Measurements from ENCODE around the gene LTB4R2.

The LTB4R2 gene

DNA sequence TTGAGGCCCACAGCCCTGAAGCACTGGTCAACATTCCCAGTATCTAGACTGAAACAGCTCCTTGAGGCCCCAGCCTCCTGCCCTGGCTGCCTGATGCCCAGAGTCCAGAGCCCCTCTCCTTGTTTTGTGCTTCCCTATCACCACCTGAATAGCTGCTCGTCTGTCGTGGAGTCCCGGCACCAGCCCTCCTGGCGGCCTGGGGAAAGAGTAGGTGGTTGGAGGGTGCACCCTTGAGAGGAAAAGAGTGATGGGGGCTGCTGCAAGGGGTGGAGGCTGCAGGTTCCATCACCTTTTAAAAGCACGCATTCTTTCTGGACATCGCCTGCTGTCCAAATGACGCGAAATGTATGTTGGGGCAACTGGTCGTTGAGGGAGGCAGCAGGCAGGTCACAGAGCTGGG lies 41.7 kb upstream of the LTB4R2 start:
- no peaks in the 10 kb centered on the region for H3K27me3 ChIP-seq (replicated peaks; ENCODE audit: control insufficient read depth, insufficient read depth, low read length, poor library complexity, severe bottlenecking)
- peaks cover 35% of the 10 kb centered on the region for H3K36me3 ChIP-seq (ENCODE audit: control insufficient read depth, insufficient read depth, low read length)
- H3K9me3 ChIP-seq (ENCODE audit: control insufficient read depth, low read length), result no peaks in the 10 kb centered on the region
- no peak overlapping the region for H3K4me3 ChIP-seq (ENCODE audit: insufficient read depth, low read depth, low read length, poor library complexity, severe bottlenecking)
- DNase-seq, result no peak
- peaks cover 18% of the 10 kb centered on the region for H3K4me1 ChIP-seq (ENCODE audit: control insufficient read depth, insufficient read depth, low read length, poor library complexity, severe bottlenecking)
- no peak overlapping the region for H3K27ac ChIP-seq (ENCODE audit: insufficient read depth, low read length, poor library complexity, severe bottlenecking)

DNA sequence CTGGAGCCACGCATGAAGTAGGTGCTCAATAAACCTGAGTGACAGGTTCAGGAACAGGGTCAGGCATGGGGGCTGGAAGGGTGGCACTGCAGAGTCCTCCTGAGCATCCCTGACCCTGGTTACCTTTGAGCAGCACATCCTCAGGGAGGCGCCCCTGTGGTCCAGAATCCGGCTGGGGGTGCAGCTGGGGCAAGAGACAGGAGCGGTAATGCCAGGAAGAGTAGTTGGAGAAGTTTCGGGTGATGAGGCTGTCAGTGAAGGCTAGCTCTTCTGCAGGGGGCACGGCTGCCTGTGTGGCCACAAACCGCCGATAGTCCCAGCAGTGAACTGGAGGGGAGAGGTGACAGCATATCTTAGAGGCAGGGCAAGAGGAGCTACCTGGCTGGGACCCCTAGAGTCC lies 40.6 kb upstream of the LTB4R2 start:
- Histone ChIP-seq H3K27ac (ENCODE audit: insufficient read depth, low read length, poor library complexity, severe bottlenecking) (no peak overlapping the region), H3K4me3 (ENCODE audit: insufficient read depth, low read depth, low read length, poor library complexity, severe bottlenecking) (no peak overlapping the region), H3K9me3 (ENCODE audit: control insufficient read depth, low read length) (no peaks in the 10 kb centered on the region), H3K36me3 (ENCODE audit: control insufficient read depth, insufficient read depth, low read length) (peaks cover 35% of the 10 kb centered on the region), H3K27me3 (replicated peaks; ENCODE audit: control insufficient read depth, insufficient read depth, low read length, poor library complexity, severe bottlenecking) (no peaks in the 10 kb centered on the region), H3K4me1 (ENCODE audit: control insufficient read depth, insufficient read depth, low read length, poor library complexity, severe bottlenecking) (peaks cover 25% of the 10 kb centered on the region)
- DNase-seq, result no peak

DNA sequence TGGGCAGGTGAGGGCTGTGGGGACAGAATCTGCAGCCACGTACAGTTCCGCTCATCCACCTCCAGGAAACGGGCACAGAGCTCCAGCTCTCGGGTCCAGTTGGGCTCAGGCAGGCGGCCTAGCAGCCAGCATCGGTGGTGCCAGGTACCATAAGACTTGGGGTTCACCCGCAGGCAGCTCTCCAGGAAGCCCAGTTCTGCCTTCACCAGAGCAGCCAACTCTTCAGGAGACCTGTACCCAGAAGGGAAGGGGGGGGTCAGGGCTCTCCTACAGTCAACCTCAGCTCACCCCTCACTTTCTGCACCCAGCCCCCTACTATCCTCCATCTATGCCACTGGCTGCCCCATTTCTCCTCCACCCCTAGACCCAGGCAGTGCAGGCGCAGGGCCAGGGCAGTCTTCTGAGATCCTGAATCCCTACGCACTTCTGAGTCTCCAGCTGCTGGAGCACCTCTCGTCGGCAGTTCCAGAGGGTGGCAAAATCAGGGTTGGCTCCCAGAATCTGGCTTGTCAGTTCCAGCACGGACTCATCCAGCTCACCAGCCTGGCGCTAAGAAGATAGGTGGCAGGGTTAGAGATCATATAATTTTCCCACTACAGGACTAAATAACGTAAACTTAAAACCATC lies 39.9 kb upstream of the LTB4R2 start:
- no peak overlapping the region for H3K27ac ChIP-seq (ENCODE audit: insufficient read depth, low read length, poor library complexity, severe bottlenecking)
- H3K36me3 ChIP-seq (ENCODE audit: control insufficient read depth, insufficient read depth, low read length), result peaks cover 35% of the 10 kb centered on the region
- no peaks in the 10 kb centered on the region for H3K27me3 ChIP-seq (replicated peaks; ENCODE audit: control insufficient read depth, insufficient read depth, low read length, poor library complexity, severe bottlenecking)
- H3K4me1 ChIP-seq (ENCODE audit: control insufficient read depth, insufficient read depth, low read length, poor library complexity, severe bottlenecking), result peaks cover 25% of the 10 kb centered on the region
- no peaks in the 10 kb centered on the region for H3K9me3 ChIP-seq (ENCODE audit: control insufficient read depth, low read length)
- DNase-seq, result no peak
- no peak overlapping the region for H3K4me3 ChIP-seq (ENCODE audit: insufficient read depth, low read depth, low read length, poor library complexity, severe bottlenecking)

DNA sequence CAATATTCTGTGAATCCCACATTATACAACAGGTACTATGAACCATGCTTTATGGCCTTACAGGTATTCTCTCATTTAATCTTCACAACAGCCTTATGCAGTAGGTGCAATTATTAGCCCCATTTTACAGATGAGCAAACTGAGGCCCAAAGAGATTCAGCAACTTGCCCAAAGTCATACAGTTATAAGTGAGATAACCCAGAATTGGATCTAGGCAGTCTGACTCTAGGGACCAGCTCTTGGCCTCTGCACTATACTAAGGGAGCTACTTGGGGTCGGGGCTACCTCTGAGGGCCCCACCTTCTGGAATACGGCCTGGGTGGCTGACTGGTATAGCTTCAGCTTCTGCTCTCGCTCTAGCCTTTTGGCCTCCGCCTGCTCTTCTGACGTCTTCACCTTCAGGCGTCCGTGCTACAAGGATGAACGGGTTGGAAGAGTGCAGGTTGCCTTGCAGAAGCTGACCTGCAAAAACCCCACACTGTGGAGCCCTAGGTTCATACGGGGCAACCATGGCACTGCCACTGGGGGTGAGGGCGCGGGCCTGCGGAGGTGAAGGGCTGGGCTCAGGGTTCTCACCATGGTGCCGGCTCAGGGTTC lies 39.3 kb upstream of the LTB4R2 start:
- peaks cover 25% of the 10 kb centered on the region for H3K4me1 ChIP-seq (ENCODE audit: control insufficient read depth, insufficient read depth, low read length, poor library complexity, severe bottlenecking)
- DNase-seq, result no peak
- peak overlapping the region; percentile 76 for H3K4me3 ChIP-seq (ENCODE audit: insufficient read depth, low read depth, low read length, poor library complexity, severe bottlenecking)
- H3K9me3 ChIP-seq (ENCODE audit: control insufficient read depth, low read length), result no peaks in the 10 kb centered on the region
- no peaks in the 10 kb centered on the region for H3K27me3 ChIP-seq (replicated peaks; ENCODE audit: control insufficient read depth, insufficient read depth, low read length, poor library complexity, severe bottlenecking)
- peak overlapping the region; percentile 89 for H3K27ac ChIP-seq (ENCODE audit: insufficient read depth, low read length, poor library complexity, severe bottlenecking)
- peaks cover 32% of the 10 kb centered on the region for H3K36me3 ChIP-seq (ENCODE audit: control insufficient read depth, insufficient read depth, low read length)

DNA sequence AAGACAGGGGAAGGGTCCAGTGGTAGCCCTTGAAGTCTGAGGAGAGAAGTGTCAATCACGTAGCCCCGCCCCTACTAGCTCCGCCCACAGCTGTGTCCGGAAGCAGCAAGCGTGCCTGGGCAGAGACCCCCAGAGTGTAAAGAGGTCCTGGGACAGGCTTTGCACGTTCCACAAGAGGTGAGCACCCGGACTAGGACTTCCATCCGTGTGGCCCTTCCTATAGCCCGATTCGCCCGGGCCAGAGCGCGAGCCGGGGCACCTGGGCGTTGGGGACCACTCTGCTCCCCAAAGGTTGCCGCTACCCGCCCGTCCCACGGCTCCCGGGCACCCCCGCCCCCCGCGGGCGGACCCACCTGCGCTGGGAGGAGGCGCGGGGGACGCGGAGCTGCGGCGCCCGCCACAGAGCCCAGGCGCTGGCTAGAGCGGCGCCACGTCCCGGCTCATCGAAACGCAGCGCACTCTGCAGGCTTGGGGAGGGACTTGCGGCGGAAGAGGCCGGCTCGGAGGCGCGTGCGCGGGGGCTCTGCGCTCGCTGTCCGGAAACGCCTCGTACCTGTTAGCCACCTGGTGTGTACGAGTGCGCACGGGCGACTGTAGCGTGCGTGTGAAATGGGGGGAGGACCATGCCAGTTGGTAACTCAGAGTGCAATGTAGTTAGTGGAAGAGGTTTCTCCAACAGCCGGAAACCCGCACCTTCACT lies 38.7 kb upstream of the LTB4R2 start, which contains the start of gene RABGGTA:
TSS of gene RABGGTA (minus strand) at position 464 of the 700 bp plus-strand sequence. CDS start 482 bp downstream, outside the sequence.
- peak within 1 kb of the TSS; percentile 76 for H3K4me3 ChIP-seq (ENCODE audit: insufficient read depth, low read depth, low read length, poor library complexity, severe bottlenecking)
- H3K4me1 ChIP-seq (ENCODE audit: control insufficient read depth, insufficient read depth, low read length, poor library complexity, severe bottlenecking), result peaks cover 25% of the 10 kb centered on the region
- H3K27me3 ChIP-seq (replicated peaks; ENCODE audit: control insufficient read depth, insufficient read depth, low read length, poor library complexity, severe bottlenecking), result no peaks in the 10 kb centered on the region
- H3K27ac ChIP-seq (ENCODE audit: insufficient read depth, low read length, poor library complexity, severe bottlenecking), result peak within 1 kb of the TSS; percentile 89
- no peaks in the 10 kb centered on the region for H3K9me3 ChIP-seq (ENCODE audit: control insufficient read depth, low read length)
- peak; percentile 86 to 87 (median 86) for DNase-seq
- H3K36me3 ChIP-seq (ENCODE audit: control insufficient read depth, insufficient read depth, low read length), result peaks cover 26% of the 10 kb centered on the region

DNA sequence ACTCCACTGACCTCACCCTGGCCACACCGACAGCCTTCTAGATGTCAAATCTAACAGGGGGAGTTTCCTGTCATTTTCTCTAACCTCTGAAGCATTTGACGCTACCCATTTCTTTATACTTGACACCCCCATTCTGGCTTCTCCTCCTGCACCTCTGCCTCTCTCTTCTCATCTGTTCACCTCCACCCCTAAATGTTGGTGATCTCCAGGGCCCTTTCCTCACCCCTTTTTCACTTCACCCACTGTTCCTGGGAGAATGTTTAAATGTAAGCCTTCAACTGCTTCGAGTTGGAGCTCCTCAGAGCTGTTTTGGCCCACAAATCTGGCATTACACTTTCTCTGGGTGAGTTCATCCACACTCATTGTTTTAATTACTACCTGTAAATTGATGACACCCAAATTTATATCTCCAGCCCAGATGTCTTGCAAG lies 38.1 kb upstream of the LTB4R2 start:
- Histone ChIP-seq H3K27me3 (replicated peaks; ENCODE audit: control insufficient read depth, insufficient read depth, low read length, poor library complexity, severe bottlenecking) (no peaks in the 10 kb centered on the region), H3K36me3 (ENCODE audit: control insufficient read depth, insufficient read depth, low read length) (peaks cover 20% of the 10 kb centered on the region), H3K4me1 (ENCODE audit: control insufficient read depth, insufficient read depth, low read length, poor library complexity, severe bottlenecking) (peaks cover 25% of the 10 kb centered on the region), H3K27ac (ENCODE audit: insufficient read depth, low read length, poor library complexity, severe bottlenecking) (peak overlapping the region; percentile 89), H3K4me3 (ENCODE audit: insufficient read depth, low read depth, low read length, poor library complexity, severe bottlenecking) (peak overlapping the region; percentile 5), H3K9me3 (ENCODE audit: control insufficient read depth, low read length) (no peaks in the 10 kb centered on the region)
- DNase-seq, result no peak

DNA sequence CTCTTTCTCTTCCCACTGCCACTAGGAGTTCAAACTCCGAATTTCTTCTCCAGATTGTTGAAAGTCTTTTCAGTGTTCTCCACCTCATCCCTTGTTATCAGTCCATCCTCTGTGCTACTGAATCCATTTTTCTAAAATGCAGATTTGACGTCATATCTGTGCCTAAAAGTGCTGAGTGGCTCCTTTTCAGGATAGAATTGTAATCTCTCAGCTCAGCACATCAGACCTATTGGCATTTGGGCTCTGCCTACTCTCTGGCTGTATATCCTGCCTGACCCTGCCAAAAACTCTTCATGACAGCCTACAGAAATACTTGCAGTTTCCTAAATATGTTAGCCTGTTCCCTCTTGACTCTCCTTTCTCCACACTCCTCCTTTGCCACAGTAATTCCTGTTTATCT lies 37.5 kb upstream of the LTB4R2 start:
- peak overlapping the region; percentile 89 for H3K27ac ChIP-seq (ENCODE audit: insufficient read depth, low read length, poor library complexity, severe bottlenecking)
- H3K4me1 ChIP-seq (ENCODE audit: control insufficient read depth, insufficient read depth, low read length, poor library complexity, severe bottlenecking), result peaks cover 25% of the 10 kb centered on the region
- no peaks in the 10 kb centered on the region for H3K9me3 ChIP-seq (ENCODE audit: control insufficient read depth, low read length)
- DNase-seq, result no peak
- H3K36me3 ChIP-seq (ENCODE audit: control insufficient read depth, insufficient read depth, low read length), result peaks cover 14% of the 10 kb centered on the region
- no peaks in the 10 kb centered on the region for H3K27me3 ChIP-seq (replicated peaks; ENCODE audit: control insufficient read depth, insufficient read depth, low read length, poor library complexity, severe bottlenecking)
- H3K4me3 ChIP-seq (ENCODE audit: insufficient read depth, low read depth, low read length, poor library complexity, severe bottlenecking), result peak overlapping the region; percentile 5

DNA sequence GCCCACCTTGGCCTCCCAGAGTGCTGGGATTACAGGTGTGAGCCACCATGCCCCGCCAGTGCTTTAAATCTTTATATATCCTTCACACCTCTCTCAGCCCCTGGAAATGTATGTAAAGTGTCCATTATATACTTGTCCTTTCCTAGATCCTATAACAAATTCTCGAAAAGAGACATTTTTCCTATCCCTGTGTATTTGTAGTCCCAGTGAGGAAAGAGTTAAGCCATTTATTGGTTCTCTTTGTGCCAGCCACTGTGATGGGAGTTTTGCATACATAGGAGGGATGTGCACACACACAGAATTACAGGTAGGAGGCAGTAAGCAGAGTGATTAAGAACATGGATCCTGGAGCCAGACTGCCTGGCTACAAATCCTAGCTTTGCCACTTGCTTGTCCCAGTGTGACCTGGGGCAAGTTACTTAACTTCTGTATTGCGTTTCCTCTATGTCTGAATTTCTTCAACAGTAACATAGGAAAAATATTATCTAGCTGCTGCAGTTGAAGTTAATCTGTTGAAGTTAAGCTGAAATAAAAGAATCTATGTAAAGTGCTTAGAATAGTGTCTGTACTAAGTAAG lies 36.4 kb upstream of the LTB4R2 start:
- Histone ChIP-seq H3K4me3 (ENCODE audit: insufficient read depth, low read depth, low read length, poor library complexity, severe bottlenecking) (no peak overlapping the region), H3K4me1 (ENCODE audit: control insufficient read depth, insufficient read depth, low read length, poor library complexity, severe bottlenecking) (peaks cover 27% of the 10 kb centered on the region), H3K9me3 (ENCODE audit: control insufficient read depth, low read length) (no peaks in the 10 kb centered on the region), H3K27me3 (replicated peaks; ENCODE audit: control insufficient read depth, insufficient read depth, low read length, poor library complexity, severe bottlenecking) (no peaks in the 10 kb centered on the region), H3K27ac (ENCODE audit: insufficient read depth, low read length, poor library complexity, severe bottlenecking) (peak overlapping the region; percentile 51), H3K36me3 (ENCODE audit: control insufficient read depth, insufficient read depth, low read length) (peaks cover 5% of the 10 kb centered on the region)
- DNase-seq, result no peak

DNA sequence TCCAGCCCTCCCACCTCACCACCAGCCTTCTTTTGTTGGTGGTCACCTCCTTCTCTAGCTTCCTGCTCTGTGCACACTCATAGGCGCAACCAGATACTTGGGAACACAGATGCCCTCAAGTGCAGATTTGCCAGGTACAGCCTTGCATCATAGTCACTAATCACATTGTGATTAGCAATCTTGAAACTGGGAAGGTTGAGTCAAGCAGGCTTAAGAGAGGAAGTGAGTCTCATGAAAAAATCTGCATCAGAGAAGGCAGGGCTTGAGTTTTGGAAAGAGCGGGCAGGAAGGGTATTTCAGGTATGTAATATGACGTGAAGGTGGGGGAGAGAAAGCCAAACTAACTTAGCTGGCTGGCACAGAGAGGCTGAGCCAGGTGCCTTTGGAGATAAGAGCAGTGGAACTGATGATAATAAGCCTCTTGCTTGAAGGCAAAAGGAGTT lies 35.8 kb upstream of the LTB4R2 start:
- Histone ChIP-seq H3K4me3 (ENCODE audit: insufficient read depth, low read depth, low read length, poor library complexity, severe bottlenecking) (no peak overlapping the region), H3K27ac (ENCODE audit: insufficient read depth, low read length, poor library complexity, severe bottlenecking) (peak overlapping the region; percentile 56), H3K4me1 (ENCODE audit: control insufficient read depth, insufficient read depth, low read length, poor library complexity, severe bottlenecking) (peaks cover 31% of the 10 kb centered on the region), H3K9me3 (ENCODE audit: control insufficient read depth, low read length) (no peaks in the 10 kb centered on the region), H3K27me3 (replicated peaks; ENCODE audit: control insufficient read depth, insufficient read depth, low read length, poor library complexity, severe bottlenecking) (no peaks in the 10 kb centered on the region), H3K36me3 (ENCODE audit: control insufficient read depth, insufficient read depth, low read length) (no peaks in the 10 kb centered on the region)
- DNase-seq, result peak in 2 of 3 donors; percentile 7 to 15

DNA sequence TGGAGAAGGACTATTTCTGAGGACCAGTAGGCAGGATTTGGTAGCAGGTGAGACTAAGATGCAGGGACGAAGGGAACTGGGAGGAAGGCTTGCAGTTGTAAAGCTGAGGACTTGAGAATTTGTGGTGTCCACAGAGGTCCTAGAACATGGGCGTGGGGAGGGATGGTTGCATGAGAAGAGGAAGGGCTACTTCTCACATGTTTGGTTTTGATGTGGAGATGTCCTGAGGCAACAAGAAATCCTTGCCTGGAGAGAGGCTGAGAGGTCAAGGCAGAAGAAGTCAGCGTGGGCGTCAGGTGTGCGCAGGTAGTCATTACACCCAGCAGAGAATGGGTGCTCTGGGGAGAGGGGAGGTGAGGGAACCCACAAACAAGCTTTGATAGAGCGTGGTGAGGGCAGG lies 32.9 kb upstream of the LTB4R2 start:
- no peak overlapping the region for H3K27ac ChIP-seq (ENCODE audit: insufficient read depth, low read length, poor library complexity, severe bottlenecking)
- no peak for DNase-seq
- peaks cover 26% of the 10 kb centered on the region for H3K4me1 ChIP-seq (ENCODE audit: control insufficient read depth, insufficient read depth, low read length, poor library complexity, severe bottlenecking)

More for the DNA sequence above, 32.9 kb upstream of the LTB4R2 start:
- Histone ChIP-seq H3K36me3 (ENCODE audit: control insufficient read depth, insufficient read depth, low read length) (no peaks in the 10 kb centered on the region), H3K27me3 (replicated peaks; ENCODE audit: control insufficient read depth, insufficient read depth, low read length, poor library complexity, severe bottlenecking) (no peaks in the 10 kb centered on the region), H3K4me3 (ENCODE audit: insufficient read depth, low read depth, low read length, poor library complexity, severe bottlenecking) (no peak overlapping the region), H3K9me3 (ENCODE audit: control insufficient read depth, low read length) (no peaks in the 10 kb centered on the region)

Measured in effector memory CD4-positive, alpha-beta T cell (primary cell).